Measurements from ENCODE around the gene AARSD1. TPM values are rescaled to one million over a fixed set of nuclear protein-coding genes. Genes with fewer than 3 reads are reported as not detected.
"Not testable (repeated sequence)": the region's sequence is repeated elsewhere in the genome, so short reads cannot be mapped to it uniquely, and the experiment has no call there.

AARSD1 gene
- 10 to 100 TPM; 31.4 to 43.0 TPM for total RNA-seq

GRCh38 chr17:42964161-42964932 lies at the start of gene AARSD1:
AARSD1 (minus strand) TSS chr17:42964454; CDS start chr17:42964440, 14 bp downstream.
- CTCF ChIA-PET = interaction anchor here (0.7 kb wide), 1 partner anchor 394 kb away, joined by 3 read pairs; no protein-coding TSS in a partner anchor
- DNase-seq = peak; percentile 93
- H3K36me3 Mint-ChIP-seq (ENCODE audit: low read depth) = peaks cover 29% of the 10 kb centered on the region
- POLR2A ChIA-PET = interaction anchor here (0.6 to 0.7 kb wide), 2 partner anchors 168 to 575 kb away, joined by 3 read pairs; no protein-coding TSS in a partner anchor
- H3K27ac Mint-ChIP-seq = peak within 1 kb of the TSS; percentile 95
- no peaks in the 10 kb centered on the region for H3K27me3 Mint-ChIP-seq
- no peaks in the 10 kb centered on the region for H3K9me3 Mint-ChIP-seq
- peak within 1 kb of the TSS; percentile 93 for H3K4me3 Mint-ChIP-seq
- peaks cover 20% of the 10 kb centered on the region for H3K4me1 Mint-ChIP-seq

GRCh38 chr17:43013296-43013695 lies 49.0 kb upstream of the AARSD1 start:
- H3K27me3 Mint-ChIP-seq = no peaks in the 10 kb centered on the region

GRCh38 chr17:43011728-43012472 lies 47.6 kb upstream of the AARSD1 start:
- Mint-ChIP-seq H3K4me3 (no peak overlapping the region), H3K36me3 (ENCODE audit: low read depth) (peaks cover 30% of the 10 kb centered on the region), H3K27ac (no peak overlapping the region), H3K27me3 (no peaks in the 10 kb centered on the region), H3K9me3 (no peaks in the 10 kb centered on the region), H3K4me1 (peaks cover 28% of the 10 kb centered on the region)
- CTCF ChIA-PET = interaction anchor here (1.1 to 1.9 kb wide), 7 partner anchors 10 to 93 kb away, joined by 3 to 9 read pairs (median 4); partner anchors contain the start of gene RPL27
- POLR2A ChIA-PET = no interaction called here
- no peak for DNase-seq

More at GRCh38 chr17:43013296-43013695, 49.0 kb upstream of the AARSD1 start:
- Mint-ChIP-seq H3K4me3 (no peak overlapping the region), H3K27ac (no peak overlapping the region), H3K9me3 (no peaks in the 10 kb centered on the region), H3K4me1 (peaks cover 34% of the 10 kb centered on the region), H3K36me3 (ENCODE audit: low read depth) (peaks cover 30% of the 10 kb centered on the region)
- ChIA-PET POLR2A (interaction anchor here (0.6 kb wide), 1 partner anchor 9 kb away, joined by 6 read pairs; the partner anchor contains the start of gene VAT1), CTCF (interaction anchor here (1.0 to 1.9 kb wide), 4 partner anchors 9 to 92 kb away, joined by 3 to 5 read pairs (median 4); partner anchors contain the start of gene VAT1)
- DNase-seq = no peak

GRCh38 chr17:43010667-43011308 lies 46.5 kb upstream of the AARSD1 start:
- CTCF ChIA-PET = interaction anchor here (0.6 to 1.9 kb wide), 4 partner anchors 10 to 114 kb away, joined by 3 to 9 read pairs (median 4); partner anchors contain the start of genes BRCA1 and RPL27
- POLR2A ChIA-PET = no interaction called here
- Mint-ChIP-seq H3K36me3 (ENCODE audit: low read depth) (peaks cover 32% of the 10 kb centered on the region), H3K9me3 (no peaks in the 10 kb centered on the region), H3K27ac (no peak overlapping the region), H3K4me3 (no peak overlapping the region), H3K27me3 (no peaks in the 10 kb centered on the region), H3K4me1 (peaks cover 32% of the 10 kb centered on the region)
- no peak for DNase-seq

GRCh38 chr17:43006639-43007551 lies 42.6 kb upstream of the AARSD1 start, which contains the start of gene IFI35:
IFI35 (plus strand) TSS chr17:43006784; CDS start chr17:43006948, 164 bp downstream.
- peak; percentile 93 for DNase-seq
- CTCF ChIA-PET = interaction anchor here (0.7 to 2.9 kb wide), 6 partner anchors 8 to 202 kb away, joined by 4 to 19 read pairs (median 6); partner anchors contain the start of genes BECN1, RND2 and RPL27
- peak within 1 kb of the TSS; percentile 100 for H3K4me3 Mint-ChIP-seq
- peak within 1 kb of the TSS; percentile 100 for H3K27ac Mint-ChIP-seq
- H3K27me3 Mint-ChIP-seq = no peaks in the 10 kb centered on the region
- H3K36me3 Mint-ChIP-seq (ENCODE audit: low read depth) = peaks cover 33% of the 10 kb centered on the region
- H3K4me1 Mint-ChIP-seq = peaks cover 30% of the 10 kb centered on the region
- POLR2A ChIA-PET = interaction anchor here (0.5 to 1.1 kb wide), 2 partner anchors 8 to 118 kb away, joined by 3 to 8 read pairs; partner anchors contain the start of genes BRCA1 and RPL27
- no peaks in the 10 kb centered on the region for H3K9me3 Mint-ChIP-seq

GRCh38 chr17:43003542-43004172 lies 39.4 kb upstream of the AARSD1 start:
- no peak overlapping the region for H3K4me3 Mint-ChIP-seq
- POLR2A ChIA-PET = no interaction called here

GRCh38 chr17:43000894-43001293 lies 36.6 kb upstream of the AARSD1 start:
- peaks cover 40% of the 10 kb centered on the region for H3K36me3 Mint-ChIP-seq (ENCODE audit: low read depth)
- H3K4me1 Mint-ChIP-seq = peaks cover 36% of the 10 kb centered on the region
- H3K9me3 Mint-ChIP-seq, H3K4me3 Mint-ChIP-seq, H3K27me3 Mint-ChIP-seq, POLR2A ChIA-PET, DNase-seq: not testable (repeated sequence)
- peak overlapping the region; percentile 71 for H3K27ac Mint-ChIP-seq
- CTCF ChIA-PET = interaction anchor here (1.4 to 1.6 kb wide), 2 partner anchors 11 to 30 kb away, joined by 3 to 4 read pairs; no protein-coding TSS in a partner anchor

More at GRCh38 chr17:43003542-43004172, 39.4 kb upstream of the AARSD1 start:
- Mint-ChIP-seq H3K4me1 (peaks cover 31% of the 10 kb centered on the region), H3K27ac (peak overlapping the region; percentile 41), H3K27me3 (no peaks in the 10 kb centered on the region), H3K36me3 (ENCODE audit: low read depth) (peaks cover 40% of the 10 kb centered on the region), H3K9me3 (no peaks in the 10 kb centered on the region)
- DNase-seq = no peak
- CTCF ChIA-PET = no interaction called here

GRCh38 chr17:42999003-42999525 lies 34.8 kb upstream of the AARSD1 start:
- POLR2A ChIA-PET = interaction anchor here (1.4 kb wide), 1 partner anchor 8 kb away, joined by 3 read pairs; the partner anchor contains the start of gene IFI35
- CTCF ChIA-PET = interaction anchor here (0.5 to 2.1 kb wide), 4 partner anchors 8 to 50 kb away, joined by 3 to 19 read pairs (median 6); partner anchors contain the start of gene IFI35
- H3K27ac Mint-ChIP-seq = peak overlapping the region; percentile 99
- H3K4me3 Mint-ChIP-seq = peak overlapping the region; percentile 89
- no peak for DNase-seq
- peaks cover 37% of the 10 kb centered on the region for H3K4me1 Mint-ChIP-seq
- no peaks in the 10 kb centered on the region for H3K27me3 Mint-ChIP-seq
- no peaks in the 10 kb centered on the region for H3K9me3 Mint-ChIP-seq
- H3K36me3 Mint-ChIP-seq (ENCODE audit: low read depth) = peaks cover 44% of the 10 kb centered on the region

- Mint-ChIP-seq H3K27ac (peak within 1 kb of the TSS; percentile 99), H3K4me3 (peak within 1 kb of the TSS; percentile 89), H3K9me3 (no peaks in the 10 kb centered on the region), H3K4me1 (peaks cover 35% of the 10 kb centered on the region), H3K36me3 (ENCODE audit: low read depth) (peaks cover 38% of the 10 kb centered on the region), H3K27me3 (no peaks in the 10 kb centered on the region)
- POLR2A ChIA-PET = interaction anchor here (0.9 to 1.4 kb wide), 6 partner anchors 9 to 317 kb away, joined by 3 to 6 read pairs (median 3); partner anchors contain the start of gene IFI35
- DNase-seq = peak; percentile 99
- CTCF ChIA-PET = interaction anchor here (0.6 to 2.4 kb wide), 20 partner anchors 9 to 289 kb away, joined by 3 to 19 read pairs (median 4); partner anchors contain the start of genes AOC2, BECN1, IFI35 and PTGES3L
Measured at GRCh38 chr17:42997984-42998938, 34.0 kb upstream of the AARSD1 start, which contains the start of gene RPL27. RPL27 (plus strand) TSS chr17:42998419; CDS start chr17:42998751, 332 bp downstream.
